Lower leg skin (tissue), 3 donors: ENCODE results near the gene ACVR1.

Source experiments
- POLR2A ChIP-seq, 2 donors: fragments of 450-650 bp; IDR thresholded peaks; one replicate each; pipeline ENCODE4 v1.6.1; 2016 to 2017; ENCODE audit warnings: antibody characterized with exemption in 2 of 2, mild to moderate bottlenecking in 1 of 2, moderate library complexity in 1 of 2
- TF ChIP-seq, protein P1 (sequence below), 3 donors: fragments of 450-650 bp; IDR thresholded peaks; one replicate each; pipeline ENCODE4 v1.5.1; 2016; ENCODE audit warnings: antibody characterized with exemption in 3 of 3, mild to moderate bottlenecking in 3 of 3, moderate library complexity in 2 of 3

DNA sequence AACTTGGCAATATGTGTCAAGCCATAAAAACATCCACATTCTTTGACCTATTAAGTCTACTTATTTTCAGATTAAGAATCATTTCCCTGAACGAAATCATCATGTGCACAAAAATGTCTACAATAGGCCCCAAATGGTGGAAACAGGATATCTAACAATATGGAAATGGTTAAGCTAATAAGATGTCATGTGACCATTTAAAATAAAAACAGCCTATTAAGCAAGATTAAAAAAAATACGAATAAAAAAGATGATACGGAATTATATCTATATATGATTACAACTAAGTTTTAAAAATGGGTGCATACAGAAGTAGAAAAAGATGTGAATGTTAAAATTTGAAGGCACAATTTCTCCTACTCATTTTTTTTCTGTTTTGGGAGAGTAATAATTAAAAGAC lies 128.8 kb downstream of the ACVR1 start:
- TF ChIP-seq, protein P1, sequence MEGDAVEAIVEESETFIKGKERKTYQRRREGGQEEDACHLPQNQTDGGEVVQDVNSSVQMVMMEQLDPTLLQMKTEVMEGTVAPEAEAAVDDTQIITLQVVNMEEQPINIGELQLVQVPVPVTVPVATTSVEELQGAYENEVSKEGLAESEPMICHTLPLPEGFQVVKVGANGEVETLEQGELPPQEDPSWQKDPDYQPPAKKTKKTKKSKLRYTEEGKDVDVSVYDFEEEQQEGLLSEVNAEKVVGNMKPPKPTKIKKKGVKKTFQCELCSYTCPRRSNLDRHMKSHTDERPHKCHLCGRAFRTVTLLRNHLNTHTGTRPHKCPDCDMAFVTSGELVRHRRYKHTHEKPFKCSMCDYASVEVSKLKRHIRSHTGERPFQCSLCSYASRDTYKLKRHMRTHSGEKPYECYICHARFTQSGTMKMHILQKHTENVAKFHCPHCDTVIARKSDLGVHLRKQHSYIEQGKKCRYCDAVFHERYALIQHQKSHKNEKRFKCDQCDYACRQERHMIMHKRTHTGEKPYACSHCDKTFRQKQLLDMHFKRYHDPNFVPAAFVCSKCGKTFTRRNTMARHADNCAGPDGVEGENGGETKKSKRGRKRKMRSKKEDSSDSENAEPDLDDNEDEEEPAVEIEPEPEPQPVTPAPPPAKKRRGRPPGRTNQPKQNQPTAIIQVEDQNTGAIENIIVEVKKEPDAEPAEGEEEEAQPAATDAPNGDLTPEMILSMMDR (IDR thresholded peaks at IDR 0.05), result no peak
- no peak for TF ChIP-seq POLR2A (IDR thresholded peaks at IDR 0.05)
